PC-3 (cell line): ENCODE measurements around the gene SNCAIP. TPM values are rescaled to one million over a fixed set of nuclear protein-coding genes. Genes with fewer than 3 reads are reported as not detected.

Experiments
- ATAC-seq: fragments of 200-7000 bp; cut with Tn5 transposase; 2 replicates; pipeline ENCODE4 v1.9.1; 2020; ENCODE audit warnings: mild to moderate bottlenecking, moderate library complexity
- BruUV-seq: library from RNA; stranded (reverse); fragments of 400-500 nt; replicated peaks from 2 replicates; lab custom pipeline; 2021; lab: Mats Ljungman, UMichigan
- CTCF ChIA-PET: fragments of 300-600 bp; sonication (Branson Sonifier 250); formaldehyde crosslinking; loops from one replicate; lab custom pipeline; 2022; ENCODE audit warnings: antibody characterized with exemption; lab: Charles Lee
- POLR2A ChIA-PET: fragments of 300-600 bp; sonication (Branson Sonifier 250); formaldehyde crosslinking; loops from one replicate; lab custom pipeline; 2022; ENCODE audit warnings: antibody characterized with exemption; ENCODE audit not compliant: unreplicated experiment; lab: Charles Lee
- DNase-seq: peaks from one replicate; pipeline ENCODE4 v3.0.0-alpha.2; 2015
- H2AFZ ChIP-seq: fragments of 300-600 bp; sonication (generic); 2 replicates; pipeline ENCODE4 v1.6.0; 2016; ENCODE audit warnings: antibody characterized with exemption, low read length
- H3F3A ChIP-seq: fragments of 300-600 bp; sonication (generic); one replicate; pipeline ENCODE4 v1.6.0; 2017; ENCODE audit warnings: antibody characterized with exemption, low read length, control low read depth, mild to moderate bottlenecking; ENCODE audit not compliant: unreplicated experiment
- H3K27ac ChIP-seq: fragments of 300-600 bp; sonication (generic); 2 replicates; pipeline ENCODE4 v1.5.1; 2016; ENCODE audit warnings: mild to moderate bottlenecking, low read length
- H3K27me3 ChIP-seq: fragments of 300-600 bp; sonication (generic); 2 replicates; pipeline ENCODE4 v1.6.1; 2016; ENCODE audit warnings: low read length, mixed read lengths
- H3K36me3 ChIP-seq: fragments of 300-600 bp; sonication (generic); 2 replicates; pipeline ENCODE4 v1.6.1; 2016; ENCODE audit warnings: low read depth, mixed run types, low read length, mixed read lengths
- H3K4me1 ChIP-seq: fragments of 300-600 bp; sonication (generic); 2 replicates; pipeline ENCODE4 v1.5.1; 2016; ENCODE audit warnings: low read length; ENCODE audit not compliant: insufficient read depth
- H3K4me2 ChIP-seq: fragments of 300-600 bp; sonication (generic); 2 replicates; pipeline ENCODE4 v1.6.0; 2016; ENCODE audit warnings: low read length
- H3K4me3 ChIP-seq: fragments of 300-600 bp; sonication (generic); 2 replicates; pipeline ENCODE4 v1.5.1; 2016; ENCODE audit warnings: mild to moderate bottlenecking, low read length, mixed read lengths
- H3K79me2 ChIP-seq: fragments of 300-600 bp; sonication (generic); 2 replicates; pipeline ENCODE4 v1.6.1; 2017; ENCODE audit warnings: low read length, mixed read lengths
- H3K9ac ChIP-seq: fragments of 300-600 bp; sonication (generic); 2 replicates; pipeline ENCODE4 v1.6.0; 2016; ENCODE audit warnings: mild to moderate bottlenecking, low read length
- H3K9me2 ChIP-seq: fragments of 300-600 bp; sonication (generic); replicated peaks from 2 replicates; pipeline ENCODE4 v1.6.1; 2016; ENCODE audit warnings: mixed run types, low read length, mixed read lengths
- H3K9me3 ChIP-seq: fragments of 300-600 bp; sonication (generic); 2 replicates; pipeline ENCODE4 v1.6.1; 2016; ENCODE audit warnings: low read length, mixed read lengths
- H4K20me1 ChIP-seq: fragments of 300-600 bp; sonication (generic); 2 replicates; pipeline ENCODE4 v1.6.1; 2016; ENCODE audit warnings: low read length, mixed read lengths
- EZH2 ChIP-seq: fragments of 300-600 bp; sonication (generic); IDR thresholded peaks from one replicate; pipeline ENCODE4 v1.6.1; 2017; ENCODE audit warnings: antibody characterized with exemption, mild to moderate bottlenecking, low read length; ENCODE audit not compliant: unreplicated experiment
- EZH2phosphoT487 ChIP-seq: fragments of 300-600 bp; sonication (generic); IDR thresholded peaks from 2 replicates; pipeline ENCODE4 v1.6.1; 2018; ENCODE audit warnings: mild to moderate bottlenecking, antibody characterized with exemption, low read length, borderline replicate concordance
- intact Hi-C: fragments of 100-400 bp; cut with micrococcal nuclease; formaldehyde crosslinking; loops from 2 replicates; pipeline ENCODE4 v1.9.0; 2023
- total RNA-seq: library from RNA; depleted of rRNA; stranded (reverse); fragments of >200 nt; gene quantifications from 2 replicates; pipeline ENCODE4 v1.2.3, GENCODE V29; 2014
- TF ChIP-seq, protein P1 (sequence below): fragments of 300-600 bp; sonication (generic); conservative IDR thresholded peaks from 2 replicates; pipeline ENCODE4 v1.5.1; 2017; ENCODE audit warnings: antibody characterized with exemption, low read depth, mild to moderate bottlenecking, low read length

The SNCAIP gene
- total RNA-seq, 1 experiment from 2014 or later: not detected

- ATAC-seq: no peak
- H3K4me1 ChIP-seq: no peaks in the 10 kb centered on the region
- no peak overlapping the region for H3K4me2 ChIP-seq
- no peak overlapping the region for H3K27ac ChIP-seq
- BruUV-seq: no TSS peak
- H3K27me3 ChIP-seq: no peaks in the 10 kb centered on the region; the same call in 1 of the 2 replicates
- no peaks in the 10 kb centered on the region for H3K36me3 ChIP-seq
- no peak for TF ChIP-seq EZH2phosphoT487
- no peak for TF ChIP-seq EZH2
- TF ChIP-seq, protein P1, sequence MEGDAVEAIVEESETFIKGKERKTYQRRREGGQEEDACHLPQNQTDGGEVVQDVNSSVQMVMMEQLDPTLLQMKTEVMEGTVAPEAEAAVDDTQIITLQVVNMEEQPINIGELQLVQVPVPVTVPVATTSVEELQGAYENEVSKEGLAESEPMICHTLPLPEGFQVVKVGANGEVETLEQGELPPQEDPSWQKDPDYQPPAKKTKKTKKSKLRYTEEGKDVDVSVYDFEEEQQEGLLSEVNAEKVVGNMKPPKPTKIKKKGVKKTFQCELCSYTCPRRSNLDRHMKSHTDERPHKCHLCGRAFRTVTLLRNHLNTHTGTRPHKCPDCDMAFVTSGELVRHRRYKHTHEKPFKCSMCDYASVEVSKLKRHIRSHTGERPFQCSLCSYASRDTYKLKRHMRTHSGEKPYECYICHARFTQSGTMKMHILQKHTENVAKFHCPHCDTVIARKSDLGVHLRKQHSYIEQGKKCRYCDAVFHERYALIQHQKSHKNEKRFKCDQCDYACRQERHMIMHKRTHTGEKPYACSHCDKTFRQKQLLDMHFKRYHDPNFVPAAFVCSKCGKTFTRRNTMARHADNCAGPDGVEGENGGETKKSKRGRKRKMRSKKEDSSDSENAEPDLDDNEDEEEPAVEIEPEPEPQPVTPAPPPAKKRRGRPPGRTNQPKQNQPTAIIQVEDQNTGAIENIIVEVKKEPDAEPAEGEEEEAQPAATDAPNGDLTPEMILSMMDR: no peak
- no peak overlapping the region for H2AFZ ChIP-seq
- no peaks in the 10 kb centered on the region for H3K9me2 ChIP-seq
- ChIA-PET POLR2A (no interaction called here), CTCF (no interaction called here)
- DNase-seq: no peak
- H3K9me3 ChIP-seq: no peaks in the 10 kb centered on the region
- intact Hi-C loops: no loop called here
- no peak overlapping the region for H3K9ac ChIP-seq
- H3K79me2 ChIP-seq: no peaks in the 10 kb centered on the region
- no peaks in the 10 kb centered on the region for H4K20me1 ChIP-seq
- no peak overlapping the region for H3K4me3 ChIP-seq
- H3F3A ChIP-seq: no peaks in the 10 kb centered on the region
Measured at GRCh38 chr5:122321921-122322320, 9.9 kb downstream of the SNCAIP start.

GRCh38 chr5:122322801-122323548 is 10.9 kb downstream of the SNCAIP start:
- intact Hi-C loops: no loop called here
- Histone ChIP-seq H3K9me2 (no peaks in the 10 kb centered on the region), H3K27ac (no peak overlapping the region), H3F3A (no peaks in the 10 kb centered on the region), H3K9ac (no peak overlapping the region), H3K4me2 (no peak overlapping the region), H3K9me3 (no peaks in the 10 kb centered on the region), H3K4me3 (no peak overlapping the region), H4K20me1 (no peaks in the 10 kb centered on the region), H3K4me1 (no peaks in the 10 kb centered on the region), H3K27me3 (no peaks in the 10 kb centered on the region; the same call in 1 of the 2 replicates), H3K79me2 (no peaks in the 10 kb centered on the region), H2AFZ (no peak overlapping the region), H3K36me3 (no peaks in the 10 kb centered on the region)
- TF ChIP-seq EZH2: no peak
- no peak for TF ChIP-seq EZH2phosphoT487
- BruUV-seq: no TSS peak
- ATAC-seq (no peak), DNase-seq (no peak)
- CTCF ChIA-PET: no interaction called here
- POLR2A ChIA-PET: no interaction called here

DNA sequence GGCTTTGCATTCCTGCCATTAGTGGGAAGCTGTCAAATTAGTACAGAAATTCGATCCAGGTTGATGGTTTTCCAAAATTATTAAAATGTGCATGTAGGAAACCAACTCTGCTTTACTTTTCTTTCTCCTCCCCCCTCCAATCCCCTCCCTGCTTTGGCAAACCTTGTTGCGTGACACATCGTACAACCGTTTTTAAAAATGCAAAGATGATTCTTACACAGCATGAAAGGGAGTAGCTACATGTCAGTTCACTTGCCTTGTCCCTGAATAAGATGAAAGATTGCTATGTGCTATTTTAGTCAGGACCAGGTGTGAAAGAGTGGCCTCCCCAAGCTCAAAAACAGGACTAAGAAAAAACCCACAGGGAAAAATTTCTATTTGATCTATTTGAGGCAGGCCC is 11.7 kb downstream of the SNCAIP start:
- Histone ChIP-seq H3K27ac (no peak overlapping the region), H3K27me3 (no peaks in the 10 kb centered on the region; the same call in 1 of the 2 replicates), H3K4me2 (no peak overlapping the region), H3K9me2 (no peaks in the 10 kb centered on the region), H4K20me1 (no peaks in the 10 kb centered on the region), H3K4me3 (no peak overlapping the region), H3K4me1 (no peaks in the 10 kb centered on the region), H3K79me2 (no peaks in the 10 kb centered on the region), H3K36me3 (no peaks in the 10 kb centered on the region), H3K9ac (no peak overlapping the region), H3F3A (no peaks in the 10 kb centered on the region), H3K9me3 (no peaks in the 10 kb centered on the region), H2AFZ (no peak overlapping the region)
- no TSS peak for BruUV-seq
- DNase-seq (no peak), ATAC-seq (no peak)
- intact Hi-C loops: no loop called here
- CTCF ChIA-PET: no interaction called here
- POLR2A ChIA-PET: no interaction called here
- TF ChIP-seq EZH2phosphoT487 (no peak), EZH2 (no peak)
- TF ChIP-seq, protein P1: no peak
